ENCODE measurements around the gene STK38.
"Not testable (repeated sequence)": the region's sequence is repeated elsewhere in the genome, so short reads cannot be mapped to it uniquely, and the experiment has no call there.

STK38 gene

GRCh38 chr6:36464233-36464632 lies 83.0 kb downstream of the STK38 start:
- no peaks in the 10 kb centered on the region for H3K27me3 ChIP-seq (replicated peaks in 2 of 5; ENCODE audit: control insufficient read depth in 4 of 5, insufficient read depth in 5 of 5, low read length in 4 of 5)
- peaks cover 0 to 4% (median under 1%) of the 10 kb centered on the region in 4 experiments for H3K4me1 ChIP-seq (ENCODE audit: control extremely low read depth in 1 of 4, control insufficient read depth in 4 of 4, insufficient read depth in 4 of 4, low read length in 3 of 4)
- no peaks in the 10 kb centered on the region for H3K9me3 ChIP-seq (ENCODE audit: control extremely low read depth in 1 of 5, control insufficient read depth in 4 of 5, insufficient read depth in 2 of 5, low read depth in 1 of 5, low read length in 4 of 5)
- no peak overlapping the region for H3K4me3 ChIP-seq (ENCODE audit: control insufficient read depth in 1 of 7, extremely low read depth in 1 of 7, insufficient read depth in 4 of 7, low read depth in 2 of 7, low read length in 6 of 7)
- no peak for DNase-seq
- WGBS (ENCODE audit: insufficient coverage): no CpG with 5 or more reads among the region's 1 CpG
- no peak overlapping the region for H3K27ac ChIP-seq (ENCODE audit: insufficient read depth in 1 of 2, low read depth in 1 of 2, low read length in 2 of 2, poor library complexity in 1 of 2, severe bottlenecking in 2 of 2)
- H3K36me3 ChIP-seq (ENCODE audit: control insufficient read depth in 4 of 4, insufficient read depth in 4 of 4, low read length in 3 of 4): peaks cover 0 to 6% (median 4%) of the 10 kb centered on the region in 4 experiments
- ChIA-PET CTCF (no interaction called here), POLR2A (no interaction called here)

GRCh38 chr6:36463676-36464075 lies 83.6 kb downstream of the STK38 start:
- DNase-seq: no peak
- CTCF ChIA-PET: interaction anchor here (1.7 to 2.5 kb wide), 2 partner anchors 14 to 29 kb away, joined by 6 to 12 read pairs; no protein-coding TSS in a partner anchor
- no peak overlapping the region for H3K4me3 ChIP-seq (ENCODE audit: control insufficient read depth in 1 of 7, extremely low read depth in 1 of 7, insufficient read depth in 4 of 7, low read depth in 2 of 7, low read length in 6 of 7)
- POLR2A ChIA-PET: no interaction called here
- no peak overlapping the region for H3K27ac ChIP-seq (ENCODE audit: insufficient read depth in 1 of 2, low read depth in 1 of 2, low read length in 2 of 2, poor library complexity in 1 of 2, severe bottlenecking in 2 of 2)
- no peaks in the 10 kb centered on the region for H3K27me3 ChIP-seq (replicated peaks in 2 of 5; ENCODE audit: control insufficient read depth in 4 of 5, insufficient read depth in 5 of 5, low read length in 4 of 5)
- H3K9me3 ChIP-seq (ENCODE audit: control extremely low read depth in 1 of 5, control insufficient read depth in 4 of 5, insufficient read depth in 2 of 5, low read depth in 1 of 5, low read length in 4 of 5): no peaks in the 10 kb centered on the region
- H3K4me1 ChIP-seq (ENCODE audit: control extremely low read depth in 1 of 4, control insufficient read depth in 4 of 4, insufficient read depth in 4 of 4, low read length in 3 of 4): peaks cover 0 to 2% (median under 1%) of the 10 kb centered on the region in 4 experiments
- H3K36me3 ChIP-seq (ENCODE audit: control insufficient read depth in 4 of 4, insufficient read depth in 4 of 4, low read length in 3 of 4): peaks cover 0 to 6% (median 4%) of the 10 kb centered on the region in 4 experiments
- WGBS (ENCODE audit: insufficient coverage): no CpG with 5 or more reads among the region's 1 CpG

- Histone ChIP-seq H3K4me1 (ENCODE audit: control extremely low read depth in 1 of 4, control insufficient read depth in 4 of 4, insufficient read depth in 4 of 4, low read length in 3 of 4) (peaks cover 0 to 2% (median under 1%) of the 10 kb centered on the region in 4 experiments), H3K9me3 (ENCODE audit: control extremely low read depth in 1 of 5, control insufficient read depth in 4 of 5, insufficient read depth in 2 of 5, low read depth in 1 of 5, low read length in 4 of 5) (no peaks in the 10 kb centered on the region), H3K27me3 (replicated peaks in 2 of 5; ENCODE audit: control insufficient read depth in 4 of 5, insufficient read depth in 5 of 5, low read length in 4 of 5) (no peaks in the 10 kb centered on the region), H3K36me3 (ENCODE audit: control insufficient read depth in 4 of 4, insufficient read depth in 4 of 4, low read length in 3 of 4) (peaks cover 0 to 7% (median 4%) of the 10 kb centered on the region in 4 experiments), H3K27ac (ENCODE audit: insufficient read depth in 1 of 2, low read depth in 1 of 2, low read length in 2 of 2, poor library complexity in 1 of 2, severe bottlenecking in 2 of 2) (no peak overlapping the region), H3K4me3 (ENCODE audit: control insufficient read depth in 1 of 7, extremely low read depth in 1 of 7, insufficient read depth in 4 of 7, low read depth in 2 of 7, low read length in 6 of 7) (no peak overlapping the region)
- CTCF ChIA-PET: interaction anchor here (0.8 to 2.5 kb wide), 4 partner anchors 13 to 18 kb away, joined by 3 to 12 read pairs (median 4); no protein-coding TSS in a partner anchor
- no CpG with 5 or more reads among the region's 3 CpGs for WGBS (ENCODE audit: insufficient coverage)
- no peak for DNase-seq
- POLR2A ChIA-PET: interaction anchor here (0.6 kb wide), 2 partner anchors 114 to 1108 kb away, joined by 3 to 7 read pairs; no protein-coding TSS in a partner anchor
These were observed 85.6 kb downstream of the STK38 start for GRCh38 chr6:36461646-36462045.

- Histone ChIP-seq H3K4me3 (ENCODE audit: control insufficient read depth in 1 of 7, extremely low read depth in 1 of 7, insufficient read depth in 4 of 7, low read depth in 2 of 7, low read length in 6 of 7) (no peak overlapping the region), H3K27me3 (replicated peaks in 2 of 5; ENCODE audit: control insufficient read depth in 4 of 5, insufficient read depth in 5 of 5, low read length in 4 of 5) (no peaks in the 10 kb centered on the region), H3K9me3 (ENCODE audit: control extremely low read depth in 1 of 5, control insufficient read depth in 4 of 5, insufficient read depth in 2 of 5, low read depth in 1 of 5, low read length in 4 of 5) (no peaks in the 10 kb centered on the region), H3K27ac (ENCODE audit: insufficient read depth in 1 of 2, low read depth in 1 of 2, low read length in 2 of 2, poor library complexity in 1 of 2, severe bottlenecking in 2 of 2) (no peak overlapping the region), H3K4me1 (ENCODE audit: control extremely low read depth in 1 of 4, control insufficient read depth in 4 of 4, insufficient read depth in 4 of 4, low read length in 3 of 4) (peaks cover 0 to 2% (median under 1%) of the 10 kb centered on the region in 4 experiments), H3K36me3 (ENCODE audit: control insufficient read depth in 4 of 4, insufficient read depth in 4 of 4, low read length in 3 of 4) (peaks cover 0 to 6% (median 4%) of the 10 kb centered on the region in 4 experiments)
- no peak for DNase-seq
- ChIA-PET CTCF (interaction anchor here (0.8 to 1.4 kb wide), 2 partner anchors 12 to 13 kb away, joined by 3 read pairs; no protein-coding TSS in a partner anchor), POLR2A (interaction anchor here (0.6 kb wide), 1 partner anchor 1107 kb away, joined by 3 read pairs; no protein-coding TSS in a partner anchor)
These were observed 86.4 kb downstream of the STK38 start for GRCh38 chr6:36460916-36461315.

- DNase-seq: no peak
- Histone ChIP-seq H3K36me3 (ENCODE audit: control insufficient read depth in 4 of 4, insufficient read depth in 4 of 4, low read length in 3 of 4) (peaks cover 0 to 9% (median 6%) of the 10 kb centered on the region in 4 experiments), H3K9me3 (ENCODE audit: control extremely low read depth in 1 of 5, control insufficient read depth in 4 of 5, insufficient read depth in 2 of 5, low read depth in 1 of 5, low read length in 4 of 5) (no peaks in the 10 kb centered on the region), H3K4me1 (ENCODE audit: control extremely low read depth in 1 of 4, control insufficient read depth in 4 of 4, insufficient read depth in 4 of 4, low read length in 3 of 4) (peaks cover 0 to 2% (median under 1%) of the 10 kb centered on the region in 4 experiments), H3K27me3 (replicated peaks in 2 of 5; ENCODE audit: control insufficient read depth in 4 of 5, insufficient read depth in 5 of 5, low read length in 4 of 5) (no peaks in the 10 kb centered on the region), H3K27ac (ENCODE audit: insufficient read depth in 1 of 2, low read depth in 1 of 2, low read length in 2 of 2, poor library complexity in 1 of 2, severe bottlenecking in 2 of 2) (no peak overlapping the region), H3K4me3 (ENCODE audit: control insufficient read depth in 1 of 7, extremely low read depth in 1 of 7, insufficient read depth in 4 of 7, low read depth in 2 of 7, low read length in 6 of 7) (no peak overlapping the region)
- CTCF ChIA-PET: interaction anchor here (1.1 to 1.3 kb wide), 2 partner anchors 9 to 30 kb away, joined by 3 to 6 read pairs; no protein-coding TSS in a partner anchor
- POLR2A ChIA-PET: interaction anchor here (1.3 kb wide), 1 partner anchor 19 kb away, joined by 3 read pairs; no protein-coding TSS in a partner anchor
These were observed 87.8 kb downstream of the STK38 start for GRCh38 chr6:36459501-36459900.

GRCh38 chr6:36455486-36456027 lies 91.7 kb downstream of the STK38 start:
- Histone ChIP-seq H3K9me3 (ENCODE audit: control extremely low read depth in 1 of 5, control insufficient read depth in 4 of 5, insufficient read depth in 2 of 5, low read depth in 1 of 5, low read length in 4 of 5) (no peaks in the 10 kb centered on the region), H3K4me1 (ENCODE audit: control extremely low read depth in 1 of 4, control insufficient read depth in 4 of 4, insufficient read depth in 4 of 4, low read length in 3 of 4) (no peaks in the 10 kb centered on the region), H3K36me3 (ENCODE audit: control insufficient read depth in 4 of 4, insufficient read depth in 4 of 4, low read length in 3 of 4) (peaks cover 2 to 10% (median 7%) of the 10 kb centered on the region in 4 experiments), H3K27me3 (replicated peaks in 2 of 5; ENCODE audit: control insufficient read depth in 4 of 5, insufficient read depth in 5 of 5, low read length in 4 of 5) (no peaks in the 10 kb centered on the region), H3K27ac (ENCODE audit: insufficient read depth in 1 of 2, low read depth in 1 of 2, low read length in 2 of 2, poor library complexity in 1 of 2, severe bottlenecking in 2 of 2) (no peak overlapping the region), H3K4me3 (ENCODE audit: control insufficient read depth in 1 of 7, extremely low read depth in 1 of 7, insufficient read depth in 4 of 7, low read depth in 2 of 7, low read length in 6 of 7) (no peak overlapping the region)
- POLR2A ChIA-PET: interaction anchor here (1.1 kb wide), 1 partner anchor 14 kb away, joined by 3 read pairs; no protein-coding TSS in a partner anchor
- DNase-seq: no peak
- WGBS (ENCODE audit: insufficient coverage): 100% methylated on average over 2 of the region's 3 CpGs
- CTCF ChIA-PET: interaction anchor here (0.6 to 2.3 kb wide), 3 partner anchors 11 to 29 kb away, joined by 3 to 6 read pairs (median 3); no protein-coding TSS in a partner anchor

- WGBS (ENCODE audit: insufficient coverage): 98% methylated on average over 8 of the region's 8 CpGs
- H3K4me1 ChIP-seq (ENCODE audit: control extremely low read depth in 1 of 4, control insufficient read depth in 4 of 4, insufficient read depth in 4 of 4, low read length in 3 of 4); H3K27ac ChIP-seq (ENCODE audit: insufficient read depth in 1 of 2, low read depth in 1 of 2, low read length in 2 of 2, poor library complexity in 1 of 2, severe bottlenecking in 2 of 2); DNase-seq; H3K9me3 ChIP-seq (ENCODE audit: control extremely low read depth in 1 of 5, control insufficient read depth in 4 of 5, insufficient read depth in 2 of 5, low read depth in 1 of 5, low read length in 4 of 5); H3K27me3 ChIP-seq (replicated peaks in 2 of 5; ENCODE audit: control insufficient read depth in 4 of 5, insufficient read depth in 5 of 5, low read length in 4 of 5); H3K4me3 ChIP-seq (ENCODE audit: control insufficient read depth in 1 of 7, extremely low read depth in 1 of 7, insufficient read depth in 4 of 7, low read depth in 2 of 7, low read length in 6 of 7): not testable (repeated sequence)
- POLR2A ChIA-PET: interaction anchor here (0.6 to 0.7 kb wide), 2 partner anchors 9 to 13 kb away, joined by 4 to 5 read pairs; no protein-coding TSS in a partner anchor
- CTCF ChIA-PET: interaction anchor here (1.3 to 2.3 kb wide), 2 partner anchors 8 to 18 kb away, joined by 3 to 6 read pairs; no protein-coding TSS in a partner anchor
- H3K36me3 ChIP-seq (ENCODE audit: control insufficient read depth in 4 of 4, insufficient read depth in 4 of 4, low read length in 3 of 4): peaks cover 4 to 13% (median 11%) of the 10 kb centered on the region in 4 experiments
These were observed 94.4 kb downstream of the STK38 start for GRCh38 chr6:36452897-36453296.

All from common myeloid progenitor, CD34-positive (primary cell).